HL-60 (cell line): ENCODE measurements around the gene KDM3A.

Source experiments
- DNase-seq, 2 experiments: peaks; one replicate each; pipeline ENCODE4 v3.0.0-alpha.2; 2010 to 2020; ENCODE audit warnings: low read depth in 1 of 2, low spot score in 1 of 2
- H3K27ac ChIP-seq: fragments of 250-450 bp; sonication (Bioruptor Pico); replicated peaks from 2 replicates; pipeline ENCODE4 v1.5.1; 2020; ENCODE audit warnings: mild to moderate bottlenecking, moderate library complexity
- H3K27me3 ChIP-seq: fragments of 250-450 bp; sonication (Bioruptor Pico); 2 replicates; pipeline ENCODE4 v1.5.1; 2021; ENCODE audit warnings: mild to moderate bottlenecking, moderate library complexity; ENCODE audit not compliant: insufficient read depth, poor library complexity, severe bottlenecking
- H3K4me3 ChIP-seq: replicated peaks from 2 replicates; pipeline ENCODE4 v1.5.1; 2011; ENCODE audit warnings: mild to moderate bottlenecking, control low read depth, low read length; ENCODE audit not compliant: insufficient read depth
- GABPA ChIP-seq: IDR thresholded peaks from 2 replicates; pipeline ENCODE4 v1.6.1; 2012; ENCODE audit warnings: low read depth
- POLR2AphosphoS5 ChIP-seq: IDR thresholded peaks from 2 replicates; pipeline ENCODE4 v1.6.1; 2012; ENCODE audit warnings: low read depth
- SPI1 ChIP-seq: IDR thresholded peaks from 2 replicates; pipeline ENCODE4 v1.6.1; 2012; ENCODE audit warnings: low read depth, mild to moderate bottlenecking, borderline replicate concordance
- TF ChIP-seq, protein P1 (sequence below): IDR thresholded peaks from one replicate; pipeline ENCODE4 v1.5.1; 2011; ENCODE audit warnings: low read length, control low read depth, inconsistent platforms; ENCODE audit not compliant: insufficient read depth
- TF ChIP-seq, protein P2 (sequence below): IDR thresholded peaks from 2 replicates; pipeline ENCODE4 v1.6.1; 2012; ENCODE audit warnings: low read depth; ENCODE audit not compliant: insufficient replicate concordance

Gene KDM3A

DNA sequence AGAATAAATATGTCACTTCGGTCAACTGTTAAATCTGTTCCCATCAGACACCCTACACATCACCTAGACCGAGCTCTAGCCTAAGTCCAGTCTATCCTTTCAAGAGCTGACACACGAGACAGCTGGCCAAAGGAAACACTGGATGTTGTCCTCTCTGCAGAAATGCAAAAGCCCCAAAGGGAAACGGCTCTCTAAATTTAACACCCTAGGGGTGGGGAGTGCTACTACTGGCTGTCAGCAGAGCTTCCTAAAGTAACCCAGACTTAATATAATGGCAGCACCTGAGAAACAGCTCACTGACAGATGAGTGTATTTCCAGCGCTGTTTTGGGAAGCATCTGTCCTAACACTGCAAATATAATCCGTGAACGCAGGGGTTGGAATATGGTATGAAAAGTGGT lies 66.4 kb downstream of the KDM3A start:
- TF ChIP-seq, protein P1, sequence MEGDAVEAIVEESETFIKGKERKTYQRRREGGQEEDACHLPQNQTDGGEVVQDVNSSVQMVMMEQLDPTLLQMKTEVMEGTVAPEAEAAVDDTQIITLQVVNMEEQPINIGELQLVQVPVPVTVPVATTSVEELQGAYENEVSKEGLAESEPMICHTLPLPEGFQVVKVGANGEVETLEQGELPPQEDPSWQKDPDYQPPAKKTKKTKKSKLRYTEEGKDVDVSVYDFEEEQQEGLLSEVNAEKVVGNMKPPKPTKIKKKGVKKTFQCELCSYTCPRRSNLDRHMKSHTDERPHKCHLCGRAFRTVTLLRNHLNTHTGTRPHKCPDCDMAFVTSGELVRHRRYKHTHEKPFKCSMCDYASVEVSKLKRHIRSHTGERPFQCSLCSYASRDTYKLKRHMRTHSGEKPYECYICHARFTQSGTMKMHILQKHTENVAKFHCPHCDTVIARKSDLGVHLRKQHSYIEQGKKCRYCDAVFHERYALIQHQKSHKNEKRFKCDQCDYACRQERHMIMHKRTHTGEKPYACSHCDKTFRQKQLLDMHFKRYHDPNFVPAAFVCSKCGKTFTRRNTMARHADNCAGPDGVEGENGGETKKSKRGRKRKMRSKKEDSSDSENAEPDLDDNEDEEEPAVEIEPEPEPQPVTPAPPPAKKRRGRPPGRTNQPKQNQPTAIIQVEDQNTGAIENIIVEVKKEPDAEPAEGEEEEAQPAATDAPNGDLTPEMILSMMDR: no peak
- TF ChIP-seq POLR2AphosphoS5 (no peak), GABPA (no peak), SPI1 (no peak)
- TF ChIP-seq, protein P2, sequence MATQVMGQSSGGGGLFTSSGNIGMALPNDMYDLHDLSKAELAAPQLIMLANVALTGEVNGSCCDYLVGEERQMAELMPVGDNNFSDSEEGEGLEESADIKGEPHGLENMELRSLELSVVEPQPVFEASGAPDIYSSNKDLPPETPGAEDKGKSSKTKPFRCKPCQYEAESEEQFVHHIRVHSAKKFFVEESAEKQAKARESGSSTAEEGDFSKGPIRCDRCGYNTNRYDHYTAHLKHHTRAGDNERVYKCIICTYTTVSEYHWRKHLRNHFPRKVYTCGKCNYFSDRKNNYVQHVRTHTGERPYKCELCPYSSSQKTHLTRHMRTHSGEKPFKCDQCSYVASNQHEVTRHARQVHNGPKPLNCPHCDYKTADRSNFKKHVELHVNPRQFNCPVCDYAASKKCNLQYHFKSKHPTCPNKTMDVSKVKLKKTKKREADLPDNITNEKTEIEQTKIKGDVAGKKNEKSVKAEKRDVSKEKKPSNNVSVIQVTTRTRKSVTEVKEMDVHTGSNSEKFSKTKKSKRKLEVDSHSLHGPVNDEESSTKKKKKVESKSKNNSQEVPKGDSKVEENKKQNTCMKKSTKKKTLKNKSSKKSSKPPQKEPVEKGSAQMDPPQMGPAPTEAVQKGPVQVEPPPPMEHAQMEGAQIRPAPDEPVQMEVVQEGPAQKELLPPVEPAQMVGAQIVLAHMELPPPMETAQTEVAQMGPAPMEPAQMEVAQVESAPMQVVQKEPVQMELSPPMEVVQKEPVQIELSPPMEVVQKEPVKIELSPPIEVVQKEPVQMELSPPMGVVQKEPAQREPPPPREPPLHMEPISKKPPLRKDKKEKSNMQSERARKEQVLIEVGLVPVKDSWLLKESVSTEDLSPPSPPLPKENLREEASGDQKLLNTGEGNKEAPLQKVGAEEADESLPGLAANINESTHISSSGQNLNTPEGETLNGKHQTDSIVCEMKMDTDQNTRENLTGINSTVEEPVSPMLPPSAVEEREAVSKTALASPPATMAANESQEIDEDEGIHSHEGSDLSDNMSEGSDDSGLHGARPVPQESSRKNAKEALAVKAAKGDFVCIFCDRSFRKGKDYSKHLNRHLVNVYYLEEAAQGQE: no peak
- Histone ChIP-seq H3K27ac (no peak overlapping the region), H3K27me3 (no peaks in the 10 kb centered on the region), H3K4me3 (no peak overlapping the region)
- DNase-seq: no peak

DNA sequence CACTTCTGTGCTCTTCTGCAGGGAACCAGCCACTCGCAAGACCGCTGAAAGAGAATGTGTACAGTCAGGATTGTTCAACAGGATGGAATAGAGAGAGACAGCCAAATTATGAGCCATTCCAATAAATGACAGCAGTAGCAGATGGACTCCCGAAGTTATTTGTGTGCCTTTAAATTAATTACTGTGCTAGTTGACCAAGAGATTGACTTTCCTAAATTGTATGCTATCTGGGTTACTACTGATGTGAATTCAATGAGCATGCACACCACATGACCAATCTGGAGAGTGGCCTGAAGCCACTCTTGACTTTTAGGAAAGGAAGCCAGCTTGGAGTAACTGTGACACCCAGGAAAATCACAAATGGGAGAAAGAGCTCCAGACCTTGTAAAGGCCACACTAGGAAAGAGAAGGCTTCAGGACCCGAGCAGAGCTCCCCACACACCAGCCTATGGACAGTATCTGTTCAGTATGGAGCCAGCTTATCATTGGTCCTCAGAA lies 69.3 kb downstream of the KDM3A start:
- H3K27ac ChIP-seq: no peak overlapping the region
- no peak for TF ChIP-seq SPI1
- no peak for TF ChIP-seq POLR2AphosphoS5
- TF ChIP-seq GABPA: no peak
- TF ChIP-seq, protein P1: no peak
- no peak overlapping the region for H3K4me3 ChIP-seq
- no peak for DNase-seq
- no peaks in the 10 kb centered on the region for H3K27me3 ChIP-seq

DNA sequence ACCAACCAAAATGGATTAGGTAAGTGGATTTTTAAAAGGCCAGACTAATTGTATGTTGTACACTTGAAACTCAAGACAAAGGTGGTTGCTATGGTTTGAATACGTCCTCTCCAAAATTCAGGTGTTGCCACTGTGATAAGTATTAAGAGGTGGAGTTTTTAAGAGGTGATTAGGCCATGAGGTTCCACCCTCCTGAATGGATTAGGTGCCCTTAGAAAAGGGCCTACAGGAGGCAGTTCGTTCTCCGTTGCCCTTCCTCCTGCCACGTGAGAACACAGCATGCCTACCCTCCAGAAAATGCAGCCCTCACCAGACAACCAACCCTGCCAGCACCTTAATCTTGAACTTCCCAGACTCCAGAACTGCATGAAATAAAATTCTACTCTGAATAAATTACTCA lies 70.9 kb downstream of the KDM3A start:
- TF ChIP-seq, protein P1: no peak
- TF ChIP-seq SPI1 (no peak), POLR2AphosphoS5 (no peak), GABPA (no peak)
- TF ChIP-seq, protein P2: no peak
- Histone ChIP-seq H3K4me3 (no peak overlapping the region), H3K27ac (no peak overlapping the region), H3K27me3 (no peaks in the 10 kb centered on the region)
- no peak for DNase-seq

DNA sequence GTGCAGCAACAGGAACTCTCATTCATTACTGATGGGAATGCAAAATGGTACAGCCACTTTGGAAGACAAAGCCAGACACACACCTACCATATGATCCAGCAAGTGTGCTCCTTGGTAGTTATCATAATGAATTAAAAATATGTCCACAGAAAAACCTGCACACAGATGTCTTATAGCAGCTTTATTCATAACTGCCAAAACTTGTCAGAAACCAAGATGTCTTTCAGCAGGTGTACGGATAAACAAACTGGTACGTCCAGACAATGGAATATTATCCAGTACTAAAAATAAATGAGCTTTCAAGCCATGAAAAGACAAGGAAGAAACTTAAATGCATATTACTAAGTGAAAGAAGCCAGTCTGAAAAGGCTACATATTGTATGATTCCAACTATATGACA lies 71.7 kb downstream of the KDM3A start:
- no peak for DNase-seq
- Histone ChIP-seq H3K27me3 (no peaks in the 10 kb centered on the region), H3K4me3 (no peak overlapping the region), H3K27ac (no peak overlapping the region)
- TF ChIP-seq SPI1 (no peak), POLR2AphosphoS5 (no peak), GABPA (no peak)
- TF ChIP-seq, protein P1: no peak
- TF ChIP-seq, protein P2: no peak
